Mammary epithelial cell (primary cell): Measurements from ENCODE around the gene FHIP1A.

Experiments used
- CTCF ChIP-seq, 2 donors: IDR thresholded peaks in 1 of 2; conservative IDR thresholded peaks in 1 of 2; 2 replicates each; pipeline ENCODE4 v1.5.1; 2011 to 2012; ENCODE audit warnings: inconsistent platforms in 2 of 2, low read length in 2 of 2, mild to moderate bottlenecking in 2 of 2, control low read depth in 1 of 2, low read depth in 1 of 2; ENCODE audit not compliant: insufficient read depth in 1 of 2; ENCODE audit errors: extremely low read depth in 1 of 2
- EZH2 ChIP-seq: IDR thresholded peaks from 2 replicates; pipeline ENCODE4 v1.6.1; 2012; ENCODE audit warnings: low read length, inconsistent platforms, borderline replicate concordance

GRCh38 chr4:151430740-151431457 lies 21.9 kb downstream of the FHIP1A start:
- TF ChIP-seq CTCF (conservative IDR thresholded peaks at IDR 0.05 in 1 of 2, IDR thresholded peaks at IDR 0.05 in 1 of 2; ENCODE audit: extremely low read depth in 1 of 2, insufficient read depth in 1 of 2, low read depth in 1 of 2, low read length in 2 of 2), result no peak
- TF ChIP-seq EZH2, result no peak
